Raji (cell line): ENCODE data around the gene POP4.

ENCODE experiments used
- POLR2A ChIP-seq: IDR thresholded peaks from 2 replicates; pipeline ENCODE4 v1.6.1; 2011; ENCODE audit warnings: low read depth, low read length, control low read depth; ENCODE audit not compliant: insufficient read depth

The POP4 gene

DNA sequence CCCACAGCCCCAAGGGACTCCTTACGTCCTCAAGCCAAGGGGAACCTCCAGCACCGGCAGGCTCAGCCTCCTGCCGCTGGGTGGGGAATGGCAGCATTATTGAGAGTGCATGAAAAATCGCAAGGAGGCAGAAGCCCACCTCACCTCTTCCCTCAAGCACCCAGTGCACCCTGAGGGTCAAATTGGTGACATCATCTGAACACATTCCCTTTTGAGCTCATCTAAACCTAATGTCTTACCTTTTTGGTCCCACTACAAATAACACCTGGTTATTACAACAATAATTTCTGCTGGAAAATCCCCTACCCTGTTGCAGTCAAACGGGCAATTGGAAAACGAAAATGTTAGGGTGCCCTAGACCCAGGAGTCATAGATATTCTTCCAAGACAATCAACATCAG lies 12.2 kb upstream of the POP4 start:
- TF ChIP-seq POLR2A, result no peak

DNA sequence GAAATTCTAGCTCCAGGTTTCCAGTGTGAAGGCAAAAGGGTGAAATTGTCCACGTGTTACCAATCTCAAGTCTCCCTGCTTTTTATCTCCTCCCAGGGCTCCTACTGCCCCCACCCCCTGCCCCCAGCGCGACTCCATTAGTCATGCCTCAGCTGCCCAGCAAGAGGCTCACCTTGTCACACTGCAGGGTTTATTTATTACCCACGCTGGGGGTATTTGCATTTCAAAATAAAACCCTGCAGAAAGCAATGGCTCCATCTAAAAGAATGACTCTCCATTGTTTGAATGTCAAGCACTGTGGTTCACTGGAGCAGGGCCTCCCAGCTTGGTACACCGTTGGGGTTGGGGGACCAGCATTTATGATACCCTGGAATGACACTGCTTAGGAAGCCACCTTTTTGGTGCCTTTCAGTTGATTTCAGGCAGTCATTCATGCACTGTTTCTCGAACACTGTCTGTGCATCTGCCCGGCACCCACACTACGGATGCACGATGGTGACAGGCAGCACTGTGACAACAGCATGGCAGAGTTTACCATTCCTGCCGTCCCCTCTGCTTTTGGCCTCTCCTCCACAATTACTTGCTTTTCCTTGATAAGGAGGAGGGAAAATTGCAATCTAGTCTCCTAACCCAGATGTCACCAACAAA lies 9.9 kb upstream of the POP4 start:
- no peak for TF ChIP-seq POLR2A

DNA sequence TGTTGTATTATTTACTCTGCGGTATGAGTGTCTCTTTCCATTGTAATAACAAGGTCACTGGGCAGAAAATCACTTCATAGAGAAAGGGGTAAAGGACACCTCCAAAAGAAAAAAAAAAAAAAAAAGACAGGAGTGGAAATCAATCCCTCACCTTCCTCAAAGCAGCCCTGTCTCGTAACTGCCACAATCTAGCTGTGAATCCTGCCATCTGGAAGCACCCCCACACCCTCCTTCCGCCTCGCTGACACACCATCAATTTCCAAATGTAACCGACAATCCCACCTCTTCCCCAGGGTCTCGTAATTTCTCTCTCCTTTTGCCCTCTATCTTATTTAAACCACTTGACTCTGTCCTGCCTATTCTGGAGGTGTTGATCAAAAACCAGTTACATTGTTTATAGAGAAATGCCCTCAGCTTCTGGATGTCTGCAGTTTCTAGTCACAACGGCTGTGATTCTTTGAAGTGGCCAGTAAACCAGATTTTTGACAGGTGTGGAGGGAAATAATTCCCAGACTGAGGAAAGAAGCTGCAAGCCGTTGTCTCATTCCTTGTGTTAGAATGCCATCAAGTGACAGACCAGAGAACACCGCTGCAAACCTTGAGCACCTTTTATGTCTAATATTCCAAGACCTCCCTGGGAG lies 9.1 kb upstream of the POP4 start:
- no peak for TF ChIP-seq POLR2A

DNA sequence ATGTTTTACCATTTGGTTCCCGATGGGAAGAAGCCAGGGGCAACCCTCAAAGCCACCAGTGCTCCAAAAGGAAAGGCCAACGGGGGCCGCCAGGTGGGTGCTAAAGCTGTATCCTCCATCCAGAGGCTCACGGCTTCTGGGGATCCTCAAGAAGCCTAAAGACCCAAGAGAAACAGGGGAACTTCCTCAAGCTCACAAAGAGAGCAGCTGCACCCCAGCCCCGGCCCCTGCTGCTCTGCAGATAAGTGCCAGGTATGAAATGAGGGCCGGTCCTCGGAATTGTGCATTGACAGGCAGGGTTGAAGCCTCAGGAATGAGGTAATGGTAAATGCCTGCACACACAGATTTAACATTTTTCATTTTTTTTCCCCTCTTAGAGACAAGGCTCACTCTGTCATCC lies 8.0 kb upstream of the POP4 start:
- TF ChIP-seq POLR2A, result no peak

GRCh38 chr19:29598496-29598895 lies 7.6 kb upstream of the POP4 start:
- no peak for TF ChIP-seq POLR2A

- 0 out of 2 replicates have a peak, but pooled peaks have one; percentile 13 for TF ChIP-seq POLR2A
Observed at GRCh38 chr19:29603308-29603707, 2.8 kb upstream of the POP4 start.

DNA sequence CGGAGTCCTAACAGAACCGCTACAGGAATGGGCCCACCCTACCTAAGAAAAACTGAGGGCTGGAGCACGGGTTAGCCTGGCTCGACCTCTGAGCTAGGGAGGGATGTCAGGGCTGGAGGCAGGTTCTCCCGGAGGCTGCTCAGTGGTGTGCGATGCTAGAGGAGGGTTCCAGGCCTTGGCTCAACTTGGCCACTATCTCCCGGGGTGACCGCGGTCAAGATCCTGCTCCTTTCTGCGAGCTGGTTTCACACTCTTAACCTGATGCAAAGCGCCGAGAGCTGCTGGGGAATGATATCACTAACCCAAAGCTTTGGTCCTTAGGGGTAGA lies 301 bp downstream of the POP4 start:
- TF ChIP-seq POLR2A, result no peak

- TF ChIP-seq POLR2A, result no peak
Observed at GRCh38 chr19:29609636-29610035, 3.6 kb downstream of the POP4 start.

- no peak for TF ChIP-seq POLR2A
Observed at GRCh38 chr19:29610213-29610573, 4.1 kb downstream of the POP4 start.

DNA sequence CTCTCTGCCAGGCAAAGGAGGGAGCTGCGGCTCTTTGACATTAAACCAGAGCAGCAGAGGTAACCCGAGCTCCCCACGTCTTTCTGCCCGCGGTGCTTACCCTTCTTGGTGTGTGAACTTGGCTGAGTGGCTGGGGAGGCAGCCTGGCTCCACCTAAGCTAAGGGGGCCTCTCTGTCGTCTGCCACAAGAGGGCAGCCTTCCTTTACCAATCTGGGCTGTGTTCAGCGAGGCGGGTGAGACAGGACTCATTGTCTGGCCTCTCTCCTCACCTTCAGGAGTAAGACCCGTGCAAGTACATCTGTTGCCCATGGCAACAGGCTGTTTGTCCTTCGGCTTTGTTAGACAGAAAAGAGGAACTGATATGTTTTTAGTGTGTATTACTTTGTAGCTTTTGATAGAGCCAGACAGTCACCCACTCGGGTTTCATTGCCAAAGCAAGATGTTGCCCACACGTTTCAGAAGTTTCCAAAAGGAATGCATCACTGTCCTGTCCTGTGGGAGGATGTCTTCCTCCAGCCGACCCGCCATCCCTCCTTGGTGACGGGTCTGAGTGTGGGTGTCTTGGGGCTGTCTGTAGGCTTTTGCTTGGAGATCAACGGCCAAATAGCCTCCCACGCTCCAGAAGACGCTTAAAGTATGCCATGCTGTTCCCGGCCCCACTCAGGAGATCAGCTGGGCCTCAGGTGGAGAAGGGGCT lies 4.6 kb downstream of the POP4 start:
- TF ChIP-seq POLR2A, result 0 out of 2 replicates have a peak, but pooled peaks have one; percentile 25

GRCh38 chr19:29612121-29612520 lies 6.0 kb downstream of the POP4 start:
- TF ChIP-seq POLR2A, result no peak

GRCh38 chr19:29612801-29613595 lies 6.9 kb downstream of the POP4 start:
- no peak for TF ChIP-seq POLR2A

DNA sequence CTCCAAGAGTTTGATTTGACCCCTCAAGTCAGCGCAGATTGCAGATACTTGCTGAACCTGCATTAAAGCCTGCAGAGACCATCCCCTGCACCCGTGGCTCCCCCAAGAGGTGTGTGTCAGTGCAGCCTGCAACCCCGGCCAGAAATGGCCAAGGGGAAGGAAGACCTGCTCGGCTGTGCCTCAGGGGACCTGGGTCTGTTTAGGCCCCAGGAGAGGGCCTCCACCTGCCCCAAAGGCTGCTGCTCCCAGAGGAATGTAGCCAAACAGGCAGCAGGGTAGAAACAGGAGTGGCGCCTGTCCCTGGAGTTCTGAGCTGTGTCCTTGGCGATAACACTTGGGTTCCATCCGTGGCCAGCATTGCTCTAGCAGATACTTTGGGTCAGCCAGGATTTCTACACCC lies 8.0 kb downstream of the POP4 start:
- no peak for TF ChIP-seq POLR2A

- no peak for TF ChIP-seq POLR2A
Observed at GRCh38 chr19:29614780-29615179, 8.7 kb downstream of the POP4 start.

GRCh38 chr19:29615891-29616425 lies 9.9 kb downstream of the POP4 start:
- no peak for TF ChIP-seq POLR2A
